DND-41 (cell line): ENCODE results near the gene CLCNKB.
"Not testable (repeated sequence)": the region's sequence is repeated elsewhere in the genome, so short reads cannot be mapped to it uniquely, and the experiment has no call there.

Source experiments
- ATAC-seq: fragments of 200-7000 bp; cut with Tn5 transposase; 3 replicates; pipeline ENCODE4 v1.9.1; 2021; ENCODE audit warnings: low read depth; ENCODE audit not compliant: insufficient read depth
- DNase-seq: peaks from one replicate; pipeline ENCODE4 v3.0.0-alpha.2; 2020
- H2AFZ ChIP-seq: 2 replicates; pipeline ENCODE4 v1.6.0; 2012; ENCODE audit warnings: low read depth, low read length
- H3K27ac ChIP-seq: 2 replicates; pipeline ENCODE4 v1.5.1; 2012; ENCODE audit warnings: low read length, inconsistent platforms
- H3K27me3 ChIP-seq: fragments of 200-600 bp; sonication (generic); 2 replicates; pipeline ENCODE4 v1.6.0; 2012; ENCODE audit warnings: low read length, mild to moderate bottlenecking, inconsistent platforms; ENCODE audit not compliant: insufficient read depth, poor library complexity
- H3K36me3 ChIP-seq: 2 replicates; pipeline ENCODE4 v1.5.1; 2012; ENCODE audit warnings: low read length, inconsistent platforms; ENCODE audit not compliant: insufficient read depth
- H3K4me1 ChIP-seq: 2 replicates; pipeline ENCODE4 v1.5.1; 2012; ENCODE audit warnings: mild to moderate bottlenecking, low read length; ENCODE audit not compliant: insufficient read depth
- H3K4me2 ChIP-seq: 2 replicates; pipeline ENCODE4 v1.6.0; 2012; ENCODE audit warnings: mild to moderate bottlenecking, moderate library complexity, low read length, inconsistent platforms; ENCODE audit not compliant: insufficient read depth
- H3K4me3 ChIP-seq, 2 experiments: fragments of 200-600 bp in 1 of 2; shearing (Covaris generic) in 1 of 2; 2 replicates each; pipeline ENCODE4 v1.5.1; 2012 to 2016; ENCODE audit warnings: inconsistent platforms in 2 of 2, low read length in 2 of 2, mild to moderate bottlenecking in 2 of 2, low read depth in 1 of 2, moderate library complexity in 1 of 2
- H3K79me2 ChIP-seq: 2 replicates; pipeline ENCODE4 v1.6.0; 2012; ENCODE audit warnings: low read length, inconsistent platforms; ENCODE audit not compliant: insufficient read depth
- H3K9ac ChIP-seq: 2 replicates; pipeline ENCODE4 v1.6.0; 2012; ENCODE audit warnings: low read depth, mild to moderate bottlenecking, inconsistent platforms, low read length, moderate library complexity
- H3K9me3 ChIP-seq: 2 replicates; pipeline ENCODE4 v1.5.1; 2012; ENCODE audit warnings: low read length, moderate library complexity, mild to moderate bottlenecking, inconsistent platforms; ENCODE audit not compliant: insufficient read depth, severe bottlenecking
- H4K20me1 ChIP-seq: 2 replicates; pipeline ENCODE4 v1.6.0; 2012; ENCODE audit warnings: low read length; ENCODE audit not compliant: insufficient read depth
- EZH2 ChIP-seq: IDR thresholded peaks from 3 replicates; pipeline ENCODE4 v1.6.1; 2012; ENCODE audit warnings: borderline replicate concordance, low read depth, mild to moderate bottlenecking, moderate library complexity, low read length, inconsistent platforms; ENCODE audit not compliant: severe bottlenecking
- TF ChIP-seq, protein P1 (sequence below): IDR thresholded peaks from 2 replicates; pipeline ENCODE4 v1.5.1; 2012; ENCODE audit warnings: borderline replicate concordance, low read length, moderate library complexity, mild to moderate bottlenecking; ENCODE audit not compliant: poor library complexity, severe bottlenecking; ENCODE audit errors: extremely low read depth

The CLCNKB gene

DNA sequence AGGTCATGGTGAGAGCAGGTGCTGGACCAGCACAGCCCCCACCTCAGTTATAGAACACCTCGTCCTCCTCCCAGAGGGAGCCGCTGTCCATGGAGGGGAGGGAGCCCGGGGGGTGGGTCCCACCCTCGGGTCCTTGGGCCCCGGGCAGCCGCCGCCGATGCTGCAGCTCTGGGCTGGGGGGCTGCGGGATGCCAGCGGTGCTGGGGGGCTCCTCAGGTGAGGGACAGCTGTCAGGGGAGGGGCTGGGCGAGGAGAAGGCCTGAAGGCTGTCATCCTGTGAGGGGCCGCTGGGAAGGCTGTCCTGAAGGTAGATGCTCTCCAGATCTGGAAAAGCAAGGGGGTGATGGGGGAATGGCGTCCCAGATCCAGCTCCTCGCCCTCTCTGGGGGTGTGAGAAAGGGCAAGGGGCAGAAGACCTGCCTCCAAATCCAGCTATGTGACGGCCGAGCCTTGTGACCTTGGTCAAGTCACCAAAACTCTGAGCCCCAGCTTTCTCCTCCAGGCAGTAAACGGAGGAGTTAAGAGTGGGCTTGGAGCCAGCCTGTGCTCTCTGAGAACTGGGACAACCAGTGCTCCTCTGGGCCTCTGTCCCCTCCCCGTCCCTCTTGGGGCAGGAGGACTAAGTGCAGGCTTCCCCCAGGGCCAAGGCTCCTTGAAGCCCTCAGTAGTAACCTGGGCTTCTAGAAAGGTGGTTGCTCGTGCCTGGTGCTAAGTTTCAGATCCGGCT is 15.0 kb downstream of the CLCNKB start:
- not testable (repeated sequence) for H3K9me3 ChIP-seq, ATAC-seq, DNase-seq, H3K79me2 ChIP-seq, H3K27ac ChIP-seq, H2AFZ ChIP-seq, H3K4me2 ChIP-seq, H3K9ac ChIP-seq, H3K4me3 ChIP-seq, H3K4me1 ChIP-seq, H3K27me3 ChIP-seq, H4K20me1 ChIP-seq, H3K36me3 ChIP-seq

DNA sequence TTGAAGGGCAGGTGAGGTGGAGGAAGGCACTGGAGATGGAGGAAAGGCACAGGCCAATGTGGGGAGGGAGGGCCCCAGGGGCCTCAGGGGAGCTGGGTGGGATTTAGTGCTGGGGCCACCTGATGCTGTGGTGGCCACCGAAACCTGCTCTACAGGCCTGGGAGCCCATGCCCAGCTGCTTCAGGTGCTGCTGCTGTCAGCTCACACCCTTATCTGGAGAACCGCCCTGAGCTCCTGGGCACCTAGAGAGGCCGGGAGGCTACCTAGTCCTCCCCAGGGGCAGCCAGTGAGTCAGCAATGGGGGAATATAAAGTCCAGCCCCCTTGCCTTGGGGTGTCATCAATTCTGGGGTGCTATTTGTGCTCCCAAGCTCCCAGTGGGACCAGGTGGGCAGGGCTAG is 17.7 kb downstream of the CLCNKB start:
- DNase-seq (no peak), ATAC-seq (no peak)
- Histone ChIP-seq H3K36me3 (no peaks in the 10 kb centered on the region), H3K9me3 (no peaks in the 10 kb centered on the region), H3K4me1 (no peaks in the 10 kb centered on the region), H2AFZ (no peak overlapping the region), H3K9ac (no peak overlapping the region), H3K4me2 (no peak overlapping the region), H3K27me3 (no peaks in the 10 kb centered on the region), H4K20me1 (peaks cover 5% of the 10 kb centered on the region), H3K79me2 (no peaks in the 10 kb centered on the region), H3K27ac (no peak overlapping the region), H3K4me3 (no peak overlapping the region)
- TF ChIP-seq, protein P1, sequence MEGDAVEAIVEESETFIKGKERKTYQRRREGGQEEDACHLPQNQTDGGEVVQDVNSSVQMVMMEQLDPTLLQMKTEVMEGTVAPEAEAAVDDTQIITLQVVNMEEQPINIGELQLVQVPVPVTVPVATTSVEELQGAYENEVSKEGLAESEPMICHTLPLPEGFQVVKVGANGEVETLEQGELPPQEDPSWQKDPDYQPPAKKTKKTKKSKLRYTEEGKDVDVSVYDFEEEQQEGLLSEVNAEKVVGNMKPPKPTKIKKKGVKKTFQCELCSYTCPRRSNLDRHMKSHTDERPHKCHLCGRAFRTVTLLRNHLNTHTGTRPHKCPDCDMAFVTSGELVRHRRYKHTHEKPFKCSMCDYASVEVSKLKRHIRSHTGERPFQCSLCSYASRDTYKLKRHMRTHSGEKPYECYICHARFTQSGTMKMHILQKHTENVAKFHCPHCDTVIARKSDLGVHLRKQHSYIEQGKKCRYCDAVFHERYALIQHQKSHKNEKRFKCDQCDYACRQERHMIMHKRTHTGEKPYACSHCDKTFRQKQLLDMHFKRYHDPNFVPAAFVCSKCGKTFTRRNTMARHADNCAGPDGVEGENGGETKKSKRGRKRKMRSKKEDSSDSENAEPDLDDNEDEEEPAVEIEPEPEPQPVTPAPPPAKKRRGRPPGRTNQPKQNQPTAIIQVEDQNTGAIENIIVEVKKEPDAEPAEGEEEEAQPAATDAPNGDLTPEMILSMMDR: no peak
- no peak for TF ChIP-seq EZH2

DNA sequence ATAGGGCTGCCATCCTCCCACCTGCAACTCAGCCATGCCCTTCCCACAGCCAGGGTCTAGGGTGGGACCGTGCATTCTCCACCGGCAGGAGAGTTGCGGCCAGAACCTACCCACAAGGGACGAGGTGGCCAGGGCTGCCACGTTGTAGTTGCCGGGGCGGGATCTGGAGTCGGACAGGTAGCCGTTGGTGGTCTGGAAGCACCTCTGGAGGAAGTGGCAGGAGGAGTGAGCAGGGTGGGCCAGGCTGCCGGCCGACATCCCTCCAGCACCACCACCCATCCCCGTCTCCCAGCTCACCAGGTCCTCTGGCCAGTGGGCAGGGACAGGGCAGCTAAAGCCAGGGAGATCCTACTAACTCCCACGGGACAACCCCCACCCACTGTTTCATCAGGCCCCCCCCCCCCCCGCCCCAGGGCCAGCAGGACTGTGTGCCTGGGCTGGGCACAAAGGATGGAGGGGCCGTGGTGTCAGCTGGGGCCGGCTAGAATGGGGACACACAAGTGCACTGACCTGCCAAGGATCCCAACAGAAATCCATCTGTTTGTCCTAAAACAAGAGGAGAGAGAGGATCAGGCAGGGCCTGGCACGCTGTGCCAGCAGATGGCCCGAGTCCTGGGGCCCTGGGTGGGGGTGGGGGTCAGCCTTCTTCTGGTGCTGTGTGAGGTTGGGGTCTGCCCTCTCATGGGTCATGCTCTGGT is 18.6 kb downstream of the CLCNKB start:
- not testable (repeated sequence) for DNase-seq, H3K9ac ChIP-seq, H3K36me3 ChIP-seq, H3K4me2 ChIP-seq, H3K4me3 ChIP-seq, H4K20me1 ChIP-seq, H3K4me1 ChIP-seq, H3K9me3 ChIP-seq, H3K27me3 ChIP-seq, H3K27ac ChIP-seq, ATAC-seq, H2AFZ ChIP-seq, H3K79me2 ChIP-seq

DNA sequence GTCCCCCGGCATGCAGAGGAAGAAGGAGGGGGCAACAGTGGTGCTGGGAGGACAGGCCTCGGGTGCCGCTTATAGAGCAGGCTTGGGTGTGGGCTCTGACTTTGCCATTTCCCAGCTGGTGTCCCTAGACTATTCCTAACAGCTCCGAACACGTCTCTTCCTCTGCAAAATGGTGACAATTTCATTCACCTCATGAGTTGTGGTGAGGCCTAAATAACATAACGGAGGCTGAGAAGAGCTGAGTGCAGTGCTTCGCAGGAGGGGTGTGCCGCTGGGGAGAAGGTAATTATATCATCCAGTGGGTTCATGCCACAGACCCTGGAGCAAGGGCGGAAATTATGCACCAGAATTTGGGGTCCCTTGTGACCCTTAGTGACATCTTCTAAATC is 19.1 kb downstream of the CLCNKB start:
- H3K9ac ChIP-seq, H3K79me2 ChIP-seq, H3K27ac ChIP-seq, H3K27me3 ChIP-seq, H3K9me3 ChIP-seq, ATAC-seq, H3K36me3 ChIP-seq, H4K20me1 ChIP-seq, H3K4me3 ChIP-seq, H2AFZ ChIP-seq, DNase-seq, H3K4me2 ChIP-seq, H3K4me1 ChIP-seq: not testable (repeated sequence)

DNA sequence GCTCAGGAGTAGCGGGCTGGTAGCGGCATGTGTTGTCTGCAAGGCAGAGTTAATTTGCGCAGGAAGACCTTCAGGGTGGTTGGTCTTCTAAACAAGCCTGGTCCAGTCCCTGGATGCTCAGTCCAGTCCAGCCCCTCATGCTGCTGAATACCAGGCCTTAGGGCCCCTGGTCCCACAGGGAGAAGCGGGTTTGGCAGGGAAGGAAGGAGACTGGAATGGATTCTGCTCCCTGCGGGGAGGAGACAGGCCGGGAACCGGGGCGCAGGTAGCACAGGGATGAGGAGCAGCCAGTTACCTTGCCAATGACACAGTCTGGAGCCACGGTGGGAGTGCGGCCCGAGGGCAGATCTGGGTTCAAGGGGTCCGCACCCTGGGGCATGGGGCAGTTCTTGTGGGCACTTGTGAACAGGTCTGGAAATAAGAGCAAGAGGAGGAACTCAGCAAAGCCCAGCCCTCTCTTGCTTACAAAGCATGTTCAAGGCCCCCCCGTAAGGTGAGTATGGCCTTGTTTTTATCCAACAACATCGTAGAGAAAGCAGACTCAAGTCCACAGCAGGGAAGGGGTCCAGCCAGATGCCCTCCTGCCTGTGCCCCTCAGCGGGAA is 19.7 kb downstream of the CLCNKB start:
- no peak for TF ChIP-seq EZH2
- no peaks in the 10 kb centered on the region for H3K36me3 ChIP-seq
- H3K4me1 ChIP-seq: no peaks in the 10 kb centered on the region
- H3K27me3 ChIP-seq: no peaks in the 10 kb centered on the region
- H3K4me3 ChIP-seq: no peak overlapping the region
- H2AFZ ChIP-seq: no peak overlapping the region
- H4K20me1 ChIP-seq: peaks cover 5% of the 10 kb centered on the region
- no peaks in the 10 kb centered on the region for H3K79me2 ChIP-seq
- H3K9me3 ChIP-seq: no peaks in the 10 kb centered on the region
- no peak for ATAC-seq
- H3K27ac ChIP-seq: no peak overlapping the region
- DNase-seq: no peak
- no peak overlapping the region for H3K4me2 ChIP-seq
- H3K9ac ChIP-seq: no peak overlapping the region
